GM12878 (cell line): ENCODE measurements around the gene PLB1. TPM values are rescaled to one million over a fixed set of nuclear protein-coding genes. Genes with fewer than 3 reads are reported as not detected.

Source experiments
- ATAC-seq: fragments of 200-7000 bp; cut with Tn5 transposase; 3 replicates; pipeline ENCODE4 v1.9.1; 2020; ENCODE audit warnings: mild to moderate bottlenecking, moderate library complexity
- BruUV-seq: library from RNA; stranded (reverse); fragments of 400-500 nt; replicated peaks from 2 replicates; lab custom pipeline; 2021; lab: Mats Ljungman, UMichigan
- CTCF ChIA-PET: fragments of 300-600 bp; sonication (Branson Sonifier 250); formaldehyde crosslinking; extraction: SDS; loops from one replicate; lab custom pipeline; 2021; ENCODE audit warnings: inconsistent platforms; lab: Yijun Ruan, JAX
- POLR2A ChIA-PET: fragments of 350-600 bp; formaldehyde crosslinking; extraction: SDS; loops from one replicate; lab custom pipeline; 2021; ENCODE audit warnings: inconsistent platforms; lab: Charles Lee
- RAD21 ChIA-PET: fragments of 300-600 bp; sonication (Branson Sonifier 250); formaldehyde crosslinking; loops from one replicate; lab custom pipeline; 2023; ENCODE audit warnings: antibody characterized with exemption; ENCODE audit not compliant: unreplicated experiment; lab: Charles Lee
- SMC1A ChIA-PET: fragments of 300-600 bp; sonication (Branson Sonifier 250); formaldehyde crosslinking; loops from one replicate; lab custom pipeline; 2023; ENCODE audit not compliant: unreplicated experiment, uncharacterized antibody; lab: Charles Lee
- DNase-seq: peaks from one replicate; pipeline ENCODE4 v3.0.0-alpha.2; 2011; ENCODE audit warnings: low read depth, low spot score
- FAIRE-seq: peaks from 3 replicates; lab custom pipeline; 2011; peaks lifted over from hg19 to GRCh38; lab: Jason Lieb, UNC
- H2AFZ ChIP-seq: 2 replicates; pipeline ENCODE4 v1.6.0; 2011; ENCODE audit warnings: low read depth, low read length, control low read depth; ENCODE audit not compliant: control insufficient read depth
- H3K27ac ChIP-seq: 2 replicates; pipeline ENCODE4 v1.5.1; 2011; ENCODE audit warnings: control low read depth; ENCODE audit not compliant: control insufficient read depth, insufficient read depth
- H3K27me3 ChIP-seq, 2 experiments: replicated peaks in 1 of 2; 2 replicates each; pipeline versions ENCODE4 v1.6.0 to v1.6.1; 2011; ENCODE audit warnings: low read length in 1 of 2; ENCODE audit not compliant: control insufficient read depth in 2 of 2, insufficient read depth in 2 of 2
- H3K36me3 ChIP-seq, 2 experiments: 2 replicates each; pipeline ENCODE4 v1.5.1; 2011; ENCODE audit warnings: low read length in 1 of 2; ENCODE audit not compliant: control insufficient read depth in 2 of 2, insufficient read depth in 2 of 2
- H3K4me1 ChIP-seq: 2 replicates; pipeline ENCODE4 v1.6.1; 2011; ENCODE audit warnings: mild to moderate bottlenecking, low read length, moderate library complexity, mixed read lengths; ENCODE audit not compliant: control insufficient read depth, insufficient read depth
- H3K4me2 ChIP-seq: 2 replicates; pipeline ENCODE4 v1.6.0; 2011; ENCODE audit warnings: control low read depth; ENCODE audit not compliant: control insufficient read depth, insufficient read depth
- H3K4me3 ChIP-seq: fragments of 200-600 bp; sonication (generic); 2 replicates; pipeline ENCODE4 v1.5.1; 2016
- H3K79me2 ChIP-seq: 2 replicates; pipeline ENCODE4 v1.6.0; 2011; ENCODE audit warnings: low read length; ENCODE audit not compliant: control insufficient read depth, insufficient read depth
- H3K9ac ChIP-seq: 2 replicates; pipeline ENCODE4 v1.8.0; 2011; ENCODE audit warnings: low read length, control low read depth, mixed read lengths; ENCODE audit not compliant: control insufficient read depth, insufficient read depth
- H3K9me3 ChIP-seq: replicated peaks from 3 replicates; pipeline ENCODE4 v1.5.1; 2011; ENCODE audit warnings: mild to moderate bottlenecking, low read length; ENCODE audit not compliant: control insufficient read depth, insufficient read depth
- H4K20me1 ChIP-seq: 2 replicates; pipeline ENCODE4 v1.6.0; 2011; ENCODE audit not compliant: control insufficient read depth, insufficient read depth
- ATF7 ChIP-seq: fragments of 450-650 bp; IDR thresholded peaks from 2 replicates; pipeline ENCODE4 v1.6.1; 2016; ENCODE audit warnings: low read depth, mild to moderate bottlenecking
- BMI1 ChIP-seq: fragments of 450-650 bp; IDR thresholded peaks from 2 replicates; pipeline ENCODE4 v1.6.1; 2016; ENCODE audit warnings: mild to moderate bottlenecking, moderate library complexity, borderline replicate concordance
- JUNB ChIP-seq: IDR thresholded peaks from 2 replicates; pipeline ENCODE4 v1.6.1; 2016; ENCODE audit warnings: antibody characterized with exemption, mild to moderate bottlenecking
- MYC ChIP-seq: IDR thresholded peaks from 2 replicates; pipeline ENCODE4 v1.6.1; 2011; ENCODE audit warnings: mild to moderate bottlenecking, low read length, moderate library complexity, inconsistent platforms; ENCODE audit not compliant: insufficient read depth, insufficient replicate concordance, insufficient read length, severe bottlenecking
- NR2F1 ChIP-seq: fragments of 450-650 bp; conservative IDR thresholded peaks from 2 replicates; pipeline ENCODE4 v1.6.1; 2017; ENCODE audit warnings: mild to moderate bottlenecking
- POLR2A ChIP-seq: IDR thresholded peaks from 2 replicates; pipeline ENCODE4 v1.6.1; 2011; ENCODE audit warnings: low read depth, mild to moderate bottlenecking, low read length
- RBBP5 ChIP-seq: fragments of 200-600 bp; sonication (generic); conservative IDR thresholded peaks from 2 replicates; pipeline ENCODE4 v1.6.1; 2016
- RFX5 ChIP-seq: IDR thresholded peaks from 2 replicates; pipeline ENCODE4 v1.6.1; 2011; ENCODE audit warnings: low read depth, low read length, improper control_type of control experiment
- TCF3 ChIP-seq: IDR thresholded peaks from 2 replicates; pipeline ENCODE4 v1.6.1; 2012; ENCODE audit warnings: low read depth, mild to moderate bottlenecking, low read length, borderline replicate concordance; ENCODE audit not compliant: insufficient read depth
- TCF7 ChIP-seq: IDR thresholded peaks from 2 replicates; pipeline ENCODE4 v1.6.1; 2014; ENCODE audit warnings: antibody characterized with exemption, borderline replicate concordance
- WGBS: methylation state at CpG from one replicate; pipeline ENCODE4 v1.1.6; 2016; ENCODE audit warnings: low lambda C conversion rate; ENCODE audit not compliant: insufficient replicate concordance, insufficient coverage; ENCODE audit errors: missing lambda C conversion rate; 5-methylcytosine and 5-hydroxymethylcytosine counted together
- in situ Hi-C: fragments of 300-500 bp; cut with MboI; formaldehyde crosslinking; loops from 9 replicates; pipeline ENCODE4 v1.14.3; 2018; ENCODE audit warnings: mixed read lengths
- intact Hi-C: fragments of 100-400 bp; cut with micrococcal nuclease; formaldehyde crosslinking; loops from one replicate; pipeline ENCODE4 v1.14.2; 2022; ENCODE audit not compliant: unreplicated experiment
- polyA plus RNA-seq, 11 experiments: library from polyadenylated mRNA; depleted of rRNA in 4 of 11; unstranded in 6 of 11; stranded (reverse) in 5 of 11; fragments of >200 nt; fragmentation: Nextera tagmentation in 4 of 11; fragmentation: Illumina TruSeq in 1 of 11; extraction: Ambion mirVana in 4 of 11; extraction: Trizol in 1 of 11; gene quantifications; 1 replicate in 1 of 11; 2 replicates in 10 of 11; pipeline versions ENCODE4 v1.2.1 to v1.2.3, GENCODE V29; 2011 to 2016; ENCODE audit warnings: inconsistent platforms in 2 of 11, missing spikeins in 2 of 11, low read depth in 1 of 11
- total RNA-seq, 4 experiments: library from RNA; depleted of rRNA in 3 of 4; stranded (reverse); fragments of >200 nt in 3 of 4; fragmentation: Illumina TruSeq in 1 of 4; extraction: Trizol in 1 of 4; gene quantifications; 2 replicates each; pipeline versions ENCODE4 v1.2.1 to v1.2.3, GENCODE V29; 2013 to 2021
- TF ChIP-seq, protein P1 (sequence below): IDR thresholded peaks from 2 replicates; pipeline ENCODE4 v1.6.1; 2011; ENCODE audit warnings: mild to moderate bottlenecking, low read depth, low read length, moderate library complexity; ENCODE audit not compliant: insufficient replicate concordance
- TF ChIP-seq, protein P2 (sequence below): fragments of 450-650 bp; IDR thresholded peaks from 2 replicates; pipeline ENCODE4 v1.6.1; 2014; ENCODE audit warnings: mild to moderate bottlenecking
- TF ChIP-seq, protein P3 (sequence below): IDR thresholded peaks from 2 replicates; pipeline ENCODE4 v1.6.1; 2011; ENCODE audit warnings: low read depth, low read length, improper control_type of control experiment, borderline replicate concordance

The PLB1 gene
- total and polyA plus RNA-seq, 10 of the 15 experiments (the other 5 are each of a cell fraction or from before 2014, with no cell fraction given) = 0.03 to 0.49 (median 0.28) TPM

DNA sequence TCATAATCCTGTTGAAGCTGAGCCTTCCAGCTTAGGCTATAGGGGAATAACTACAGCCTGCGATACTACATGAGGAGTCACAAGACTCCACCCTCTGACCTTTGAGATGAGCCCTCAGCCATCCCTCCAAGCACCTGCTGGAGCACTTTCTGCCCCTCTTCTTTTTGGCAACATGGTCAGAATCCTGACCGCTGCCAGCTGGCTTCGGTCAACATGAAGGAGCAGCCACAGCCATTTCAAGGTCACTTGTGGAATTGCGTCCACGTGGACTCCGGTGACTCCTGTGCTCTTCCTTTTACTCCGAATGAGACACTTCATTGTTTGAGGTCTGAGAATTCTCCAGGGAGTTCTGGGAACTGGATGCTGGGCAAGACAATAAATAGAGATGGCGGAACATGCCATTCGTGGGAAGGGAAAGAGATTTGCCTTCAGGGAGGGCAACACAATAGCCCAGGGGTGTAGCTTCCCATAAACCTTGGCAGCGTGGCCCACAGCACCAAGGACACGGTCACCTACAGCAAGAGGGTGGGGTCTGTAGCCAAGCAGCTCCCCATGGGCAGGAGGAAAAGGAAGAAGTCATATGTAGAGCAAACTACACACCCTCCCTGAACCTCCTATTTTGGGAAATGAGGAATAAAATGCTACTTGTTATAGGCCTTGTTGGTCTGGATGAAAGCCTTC, 182.5 kb downstream of the PLB1 start:
- no peak overlapping the region for H3K27ac ChIP-seq
- BruUV-seq = no TSS peak
- CTCF ChIA-PET = interaction anchor here (1.0 to 1.6 kb wide), 2 partner anchors 10 to 84 kb away, joined by 3 to 4 read pairs; no protein-coding TSS in a partner anchor
- no peak overlapping the region for H3K9ac ChIP-seq
- H3K4me1 ChIP-seq = peaks cover 15% of the 10 kb centered on the region
- H3K79me2 ChIP-seq = no peaks in the 10 kb centered on the region
- POLR2A ChIA-PET = no interaction called here
- intact Hi-C loops = no loop called here
- no peaks in the 10 kb centered on the region for H3K27me3 ChIP-seq
- no peak overlapping the region for H3K4me3 ChIP-seq
- no peaks in the 10 kb centered on the region; the same call in 1 of the 3 replicates for H3K9me3 ChIP-seq
- no peak for FAIRE-seq
- RAD21 ChIA-PET = no interaction called here
- no peak for DNase-seq
- no peaks in the 10 kb centered on the region for H4K20me1 ChIP-seq
- no peak for TF ChIP-seq ATF7
- TF ChIP-seq TCF7 = no peak
- no peak for TF ChIP-seq TCF3
- no peak for ATAC-seq
- H3K36me3 ChIP-seq = no peaks in the 10 kb centered on the region
- H2AFZ ChIP-seq = no peak overlapping the region
- in situ Hi-C loops = no loop called here
- SMC1A ChIA-PET = no interaction called here
- WGBS = 91% methylated on average over 11 of the region's 11 CpGs
- H3K4me2 ChIP-seq = no peak overlapping the region

DNA sequence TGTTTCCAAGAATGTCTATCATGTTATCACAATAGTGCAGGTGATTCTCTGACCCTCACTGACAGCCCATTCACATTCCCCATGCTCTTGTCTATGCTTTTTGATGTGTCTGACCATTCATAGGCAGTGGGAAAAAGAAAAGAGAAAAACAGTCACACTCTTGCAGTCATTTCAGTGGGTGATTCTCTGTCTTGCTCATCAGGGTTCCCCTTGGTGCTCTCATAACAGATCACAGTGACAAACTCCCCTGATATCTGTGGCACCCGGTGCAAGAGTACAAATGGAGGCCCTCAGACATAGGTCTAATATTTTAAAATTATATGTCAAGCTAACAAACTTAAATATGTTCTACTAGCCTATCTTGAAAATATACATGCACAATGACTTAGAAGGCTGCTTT, 183.1 kb downstream of the PLB1 start:
- SMC1A ChIA-PET = no interaction called here
- Histone ChIP-seq H3K27ac (no peak overlapping the region), H3K79me2 (no peaks in the 10 kb centered on the region), H3K9me3 (no peaks in the 10 kb centered on the region; the same call in 2 of the 3 replicates), H2AFZ (no peak overlapping the region), H3K4me3 (no peak overlapping the region), H3K27me3 (no peaks in the 10 kb centered on the region), H4K20me1 (no peaks in the 10 kb centered on the region), H3K36me3 (no peaks in the 10 kb centered on the region), H3K4me2 (no peak overlapping the region), H3K9ac (no peak overlapping the region), H3K4me1 (peaks cover 15% of the 10 kb centered on the region)
- no peak for ATAC-seq
- POLR2A ChIA-PET = no interaction called here
- BruUV-seq = no TSS peak
- in situ Hi-C loops (no loop called here), intact Hi-C loops (no loop called here)
- WGBS = 0% methylated on average over 1 of the region's 1 CpG
- no peak for FAIRE-seq
- DNase-seq = no peak
- RAD21 ChIA-PET = no interaction called here
- CTCF ChIA-PET = interaction anchor here (1.6 kb wide), 1 partner anchor 85 kb away, joined by 4 read pairs; no protein-coding TSS in a partner anchor
- no peak for TF ChIP-seq RFX5
- TF ChIP-seq, protein P1, sequence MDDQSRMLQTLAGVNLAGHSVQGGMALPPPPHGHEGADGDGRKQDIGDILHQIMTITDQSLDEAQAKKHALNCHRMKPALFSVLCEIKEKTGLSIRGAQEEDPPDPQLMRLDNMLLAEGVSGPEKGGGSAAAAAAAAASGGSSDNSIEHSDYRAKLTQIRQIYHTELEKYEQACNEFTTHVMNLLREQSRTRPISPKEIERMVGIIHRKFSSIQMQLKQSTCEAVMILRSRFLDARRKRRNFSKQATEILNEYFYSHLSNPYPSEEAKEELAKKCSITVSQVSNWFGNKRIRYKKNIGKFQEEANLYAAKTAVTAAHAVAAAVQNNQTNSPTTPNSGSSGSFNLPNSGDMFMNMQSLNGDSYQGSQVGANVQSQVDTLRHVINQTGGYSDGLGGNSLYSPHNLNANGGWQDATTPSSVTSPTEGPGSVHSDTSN = no peak
- no peak for TF ChIP-seq MYC
- TF ChIP-seq BMI1 = no peak
- TF ChIP-seq JUNB = no peak
- TF ChIP-seq POLR2A = no peak
- TF ChIP-seq, protein P2, sequence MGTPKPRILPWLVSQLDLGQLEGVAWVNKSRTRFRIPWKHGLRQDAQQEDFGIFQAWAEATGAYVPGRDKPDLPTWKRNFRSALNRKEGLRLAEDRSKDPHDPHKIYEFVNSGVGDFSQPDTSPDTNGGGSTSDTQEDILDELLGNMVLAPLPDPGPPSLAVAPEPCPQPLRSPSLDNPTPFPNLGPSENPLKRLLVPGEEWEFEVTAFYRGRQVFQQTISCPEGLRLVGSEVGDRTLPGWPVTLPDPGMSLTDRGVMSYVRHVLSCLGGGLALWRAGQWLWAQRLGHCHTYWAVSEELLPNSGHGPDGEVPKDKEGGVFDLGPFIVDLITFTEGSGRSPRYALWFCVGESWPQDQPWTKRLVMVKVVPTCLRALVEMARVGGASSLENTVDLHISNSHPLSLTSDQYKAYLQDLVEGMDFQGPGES = no peak
- TF ChIP-seq, protein P3, sequence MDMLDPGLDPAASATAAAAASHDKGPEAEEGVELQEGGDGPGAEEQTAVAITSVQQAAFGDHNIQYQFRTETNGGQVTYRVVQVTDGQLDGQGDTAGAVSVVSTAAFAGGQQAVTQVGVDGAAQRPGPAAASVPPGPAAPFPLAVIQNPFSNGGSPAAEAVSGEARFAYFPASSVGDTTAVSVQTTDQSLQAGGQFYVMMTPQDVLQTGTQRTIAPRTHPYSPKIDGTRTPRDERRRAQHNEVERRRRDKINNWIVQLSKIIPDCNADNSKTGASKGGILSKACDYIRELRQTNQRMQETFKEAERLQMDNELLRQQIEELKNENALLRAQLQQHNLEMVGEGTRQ = no peak
- TF ChIP-seq RBBP5 = no peak
- no peak for TF ChIP-seq NR2F1
